Activated CD4-positive, alpha-beta T cell treated with anti-CD3 and anti-CD28 coated beads for 48 hours (primary cell): ENCODE data around the gene ATP9B.
A peak's percentile ranks its signal among the peaks of the same experiment; 100 is the strongest.
"Not testable (repeated sequence)": the region's sequence is repeated elsewhere in the genome, so short reads cannot be mapped to it uniquely, and the experiment has no call there.

Experiments used
- DNase-seq: peaks from one replicate; pipeline ENCODE4 v3.0.0-alpha.2; 2020

The ATP9B gene

DNA sequence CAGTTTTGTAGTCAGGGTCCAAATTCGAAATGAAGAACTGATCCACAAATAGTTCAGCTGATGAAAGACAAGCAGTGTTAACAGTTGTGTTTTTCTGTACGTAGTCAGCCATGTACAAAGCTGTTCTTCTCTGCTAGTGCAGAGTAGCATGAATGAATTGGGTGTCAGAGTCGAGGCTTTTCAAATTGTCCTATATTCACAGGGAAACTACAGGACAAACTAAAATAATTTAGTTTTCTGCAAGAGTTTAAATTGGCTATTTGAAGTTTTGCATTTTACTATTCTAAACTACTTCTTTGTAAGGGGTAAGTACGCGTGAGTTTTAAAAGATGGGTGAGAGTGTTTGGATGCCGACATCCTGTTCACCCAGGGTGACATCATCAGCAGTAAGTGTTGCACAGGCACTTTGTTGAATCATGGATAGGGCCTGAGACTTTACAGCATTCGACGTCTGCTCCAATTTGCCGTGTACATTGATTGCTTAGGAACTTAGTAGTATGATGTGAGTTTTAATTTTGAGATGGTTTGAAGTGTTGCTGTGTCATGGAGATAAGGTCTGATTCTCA lies 179.4 kb downstream of the ATP9B start:
- DNase-seq = no peak

DNA sequence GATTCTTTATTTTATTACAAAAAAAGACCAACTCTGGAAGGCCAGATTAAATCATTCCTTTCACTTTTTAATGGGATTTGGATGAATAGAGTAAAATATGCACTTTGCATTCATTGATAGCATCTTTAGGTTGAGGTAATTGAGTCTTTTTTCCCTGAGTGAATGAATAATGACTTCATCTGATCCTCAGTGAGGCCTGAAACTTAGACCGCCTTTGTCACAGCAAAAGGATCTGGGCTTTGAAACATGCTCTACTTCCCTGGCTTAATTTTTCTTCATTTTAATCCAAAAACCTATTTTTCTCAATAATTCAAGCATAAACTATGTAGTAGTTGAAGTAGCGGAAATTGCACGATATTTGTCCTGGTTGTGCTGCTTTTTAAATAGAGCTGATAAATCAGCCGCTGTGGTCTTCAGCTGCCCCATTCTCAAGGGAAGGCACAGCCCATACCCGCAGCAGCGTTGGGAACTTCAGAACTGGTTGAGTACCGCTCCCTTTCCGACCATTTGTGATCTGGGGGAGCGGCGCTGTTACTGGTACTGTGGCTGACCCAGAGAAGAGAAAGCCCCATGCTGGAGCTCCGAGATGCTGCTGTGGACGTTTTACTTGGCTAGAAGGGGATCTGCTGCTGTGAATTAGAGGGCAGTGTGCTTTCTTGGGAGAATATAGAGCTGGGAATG lies 181.2 kb downstream of the ATP9B start:
- no peak for DNase-seq

DNA sequence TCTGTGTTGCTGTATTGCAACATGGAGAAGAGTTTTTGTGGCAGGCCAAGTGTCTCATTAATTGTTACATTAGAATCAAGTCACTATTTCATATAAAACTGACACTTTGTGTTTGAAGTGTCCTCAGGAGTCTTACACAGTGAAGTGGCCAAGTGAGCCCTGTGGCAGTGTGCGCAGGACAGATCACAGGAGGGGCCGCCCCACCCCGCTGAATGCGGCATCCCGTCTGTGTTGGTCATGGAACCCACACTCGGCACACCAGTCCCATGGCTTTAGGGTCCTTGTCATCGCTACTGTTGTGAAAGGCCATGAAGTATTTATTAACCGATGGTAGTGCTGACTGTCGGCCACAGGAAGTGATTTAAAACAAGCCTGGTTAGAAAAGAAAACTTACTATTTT lies 181.8 kb downstream of the ATP9B start:
- DNase-seq = no peak

DNA sequence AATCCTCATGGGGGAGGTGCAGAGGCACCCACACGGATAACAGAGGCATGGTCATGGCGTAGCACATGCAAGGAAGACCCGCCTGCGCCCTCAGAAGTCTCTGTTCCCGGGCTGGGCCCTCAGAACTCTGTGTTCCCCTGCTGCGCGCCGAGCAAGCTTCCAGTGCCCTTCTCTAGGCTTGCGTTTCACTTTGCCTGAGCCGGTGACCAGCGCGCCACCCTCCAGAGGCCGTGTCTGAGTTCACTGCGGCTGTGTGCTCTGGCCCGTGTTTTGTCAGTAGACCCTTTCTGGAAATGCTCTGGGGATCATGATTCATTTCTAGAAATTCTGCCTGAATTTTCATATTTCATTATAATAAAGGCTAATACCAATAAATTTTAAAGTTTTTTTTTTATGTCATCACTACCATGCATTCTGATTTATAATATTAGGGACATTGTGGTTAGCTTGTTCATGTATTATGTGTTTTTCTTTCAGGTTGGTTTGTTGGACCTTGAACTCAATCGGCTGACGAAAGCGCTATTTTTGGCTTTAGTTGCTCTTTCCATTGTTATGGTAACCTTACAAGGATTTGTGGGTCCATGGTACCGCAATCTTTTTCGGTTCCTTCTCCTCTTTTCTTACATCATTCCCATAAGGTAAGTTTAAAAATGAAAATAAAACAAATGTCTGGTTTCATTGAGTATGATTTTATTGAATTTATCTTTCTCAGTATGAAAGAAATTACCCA lies 183.9 kb downstream of the ATP9B start:
- no peak for DNase-seq

DNA sequence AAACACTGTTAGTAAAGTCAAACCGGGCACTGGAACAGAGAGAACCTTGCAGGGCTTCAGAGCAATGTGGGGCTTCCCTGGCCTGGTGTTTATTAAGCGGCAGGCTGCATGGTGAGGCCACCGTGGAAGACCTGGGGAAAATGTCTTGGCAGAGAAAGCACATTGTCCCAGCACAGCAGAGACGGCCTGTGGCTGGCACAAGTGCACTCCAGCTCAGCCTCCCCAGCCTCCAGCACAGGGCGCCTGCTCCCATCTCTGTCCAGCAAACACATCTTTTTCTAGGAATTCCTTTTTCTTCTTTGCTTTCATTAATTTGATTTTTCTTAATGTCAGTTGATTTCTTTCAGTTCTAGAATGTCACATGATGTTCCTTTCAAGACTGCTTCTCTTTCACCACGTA lies 188.3 kb downstream of the ATP9B start:
- DNase-seq = no peak

DNA sequence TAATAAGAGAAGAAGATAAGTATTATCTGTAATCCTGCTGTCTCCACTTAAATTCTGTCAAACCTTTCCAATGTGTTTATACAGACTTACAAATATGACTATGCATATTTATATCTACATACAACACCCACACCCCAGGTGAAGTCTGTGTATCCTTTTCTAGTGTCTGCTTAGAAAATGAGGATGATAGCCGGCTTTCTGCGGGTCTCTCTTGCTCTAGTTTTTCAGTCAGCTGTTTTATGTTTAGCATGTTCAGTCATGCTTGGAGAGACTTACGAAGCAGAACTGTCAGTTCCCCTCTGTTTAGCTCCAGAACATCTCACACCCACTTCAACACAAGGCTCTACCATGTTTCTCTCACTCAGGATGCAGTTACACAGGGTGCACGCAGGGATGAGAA lies 189.3 kb downstream of the ATP9B start:
- DNase-seq = no peak

DNA sequence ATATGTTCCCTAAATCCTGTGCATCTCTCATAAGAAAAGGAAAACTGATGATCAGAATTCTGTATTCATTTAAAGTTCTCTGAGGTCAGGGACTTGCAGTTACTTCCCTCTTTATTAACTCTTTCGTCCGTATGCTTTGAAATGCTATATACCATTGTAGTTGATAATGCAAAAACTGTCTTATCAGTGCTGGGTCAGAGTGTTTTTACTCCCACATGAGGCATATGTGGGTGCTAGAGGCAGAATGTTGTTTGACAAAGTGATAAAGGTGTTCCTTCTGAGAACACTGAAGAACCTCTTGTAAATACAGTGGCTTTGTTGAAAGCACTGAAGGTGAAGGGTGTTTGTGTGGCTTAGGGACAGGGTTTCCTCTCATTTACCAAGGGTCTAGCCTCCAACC lies 190.0 kb downstream of the ATP9B start:
- DNase-seq = no peak

DNA sequence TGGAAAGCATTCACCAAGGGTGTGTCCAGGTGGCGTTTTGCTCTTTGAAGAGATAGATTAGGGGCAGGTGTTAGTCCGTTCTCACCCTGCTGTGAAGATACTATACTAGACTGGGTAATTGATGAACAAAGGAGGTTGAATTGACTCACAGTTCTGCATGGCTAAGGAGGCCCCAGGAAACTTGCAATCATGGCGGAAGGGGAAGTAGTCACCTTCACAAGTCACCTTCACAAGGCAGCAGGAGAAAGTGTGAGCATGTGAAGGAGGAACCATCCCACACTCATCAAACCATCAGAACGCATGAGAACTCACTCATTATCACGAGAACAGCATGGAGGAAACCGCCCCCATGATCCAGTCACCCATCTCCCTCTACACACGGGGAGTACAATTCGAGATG lies 190.8 kb downstream of the ATP9B start:
- DNase-seq = no peak

DNA sequence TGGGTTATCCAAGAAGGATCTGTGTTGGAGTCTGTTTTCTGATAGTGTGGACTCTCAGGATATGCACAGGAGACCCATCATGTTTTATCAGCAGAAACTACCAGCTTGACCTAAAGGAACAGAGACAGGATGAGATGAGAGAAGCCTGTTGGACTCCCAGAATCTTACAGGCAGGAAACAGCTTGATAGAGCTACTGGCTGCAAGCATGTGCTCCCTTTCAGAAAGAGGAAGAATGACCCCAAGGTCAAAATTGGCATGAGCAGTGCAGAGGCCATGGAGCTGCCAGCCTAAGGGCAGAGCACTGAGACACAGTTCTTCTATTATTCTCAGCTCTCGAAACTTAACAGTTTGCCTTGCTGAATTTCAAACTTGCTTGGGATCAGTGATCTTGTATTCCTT lies 191.3 kb downstream of the ATP9B start:
- no peak for DNase-seq

DNA sequence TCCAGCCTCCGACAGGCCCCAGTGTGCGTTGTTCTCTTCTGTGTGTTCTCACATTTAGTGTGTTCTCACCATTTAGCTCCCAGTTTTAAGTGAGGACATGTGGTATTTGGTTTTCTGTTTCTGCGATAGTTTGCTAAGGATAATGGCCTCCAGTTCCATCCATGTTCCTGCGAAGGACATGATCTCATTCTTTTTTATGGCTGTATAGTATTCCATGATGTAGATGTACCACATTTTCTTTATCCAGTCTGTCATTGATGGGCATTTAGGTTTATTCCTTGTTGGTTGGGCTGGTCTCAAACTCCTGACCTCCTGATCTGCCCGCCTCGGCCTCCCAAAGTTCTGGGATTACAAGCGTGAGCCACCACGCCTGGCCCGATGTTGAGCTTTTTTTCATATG lies 195.9 kb downstream of the ATP9B start:
- not testable (repeated sequence) for DNase-seq

DNA sequence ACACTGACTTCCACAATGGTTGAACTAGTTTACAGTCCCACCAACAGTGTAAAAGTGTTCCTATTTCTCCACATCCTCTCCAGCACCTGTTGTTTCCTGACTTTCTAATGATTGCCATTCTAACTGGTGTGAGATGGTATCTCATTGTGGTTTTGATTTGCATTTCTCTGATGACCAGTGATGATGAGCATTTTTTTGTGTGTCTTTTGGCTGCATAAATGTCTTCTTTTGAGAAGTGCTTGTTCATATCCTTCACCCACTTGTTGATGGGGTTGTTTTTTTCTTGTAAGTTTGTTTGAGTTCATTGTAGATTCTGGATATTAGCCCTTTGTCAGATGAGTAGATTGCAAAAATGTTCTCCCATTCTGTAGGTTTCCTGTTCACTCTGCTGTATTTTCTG lies 202.6 kb downstream of the ATP9B start:
- not testable (repeated sequence) for DNase-seq

DNA sequence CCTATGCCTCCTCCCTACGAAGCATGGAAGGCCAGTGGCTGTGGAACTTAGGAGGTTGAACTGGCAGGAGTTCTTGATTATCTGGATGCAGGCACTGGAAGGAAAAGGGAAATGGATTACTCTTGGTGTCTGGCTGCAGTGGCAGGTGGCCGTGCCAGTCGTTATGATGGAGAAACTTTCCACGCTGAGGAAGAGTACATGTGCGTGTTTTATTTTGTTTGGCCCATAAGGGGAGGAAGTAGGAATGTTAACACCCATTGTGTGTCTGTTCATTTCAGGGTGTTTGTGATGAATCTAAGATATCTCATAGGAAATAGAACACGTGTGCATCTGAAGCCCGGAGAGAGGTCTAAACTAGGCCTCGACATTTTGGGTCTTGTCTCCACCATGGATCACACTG lies 203.7 kb downstream of the ATP9B start:
- no peak for DNase-seq

DNA sequence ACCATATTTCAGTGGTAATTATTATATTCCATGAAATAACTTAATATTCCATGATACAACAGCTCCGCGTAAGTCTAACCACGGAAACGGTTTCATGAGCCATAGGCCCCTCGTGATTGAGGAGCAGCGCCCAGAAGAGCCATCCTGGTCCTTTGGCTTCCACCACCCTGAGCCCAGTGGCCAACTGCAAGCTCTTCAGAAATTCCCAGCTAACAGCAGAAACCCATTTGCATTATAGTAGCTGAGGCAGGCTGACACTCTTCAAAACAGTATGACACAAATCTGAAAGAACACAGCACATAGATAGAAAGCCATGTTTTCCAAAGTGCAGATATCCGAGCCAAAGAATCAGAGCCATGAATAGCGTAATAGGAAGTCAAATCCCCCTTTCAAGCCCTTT lies 205.6 kb downstream of the ATP9B start:
- DNase-seq = no peak

DNA sequence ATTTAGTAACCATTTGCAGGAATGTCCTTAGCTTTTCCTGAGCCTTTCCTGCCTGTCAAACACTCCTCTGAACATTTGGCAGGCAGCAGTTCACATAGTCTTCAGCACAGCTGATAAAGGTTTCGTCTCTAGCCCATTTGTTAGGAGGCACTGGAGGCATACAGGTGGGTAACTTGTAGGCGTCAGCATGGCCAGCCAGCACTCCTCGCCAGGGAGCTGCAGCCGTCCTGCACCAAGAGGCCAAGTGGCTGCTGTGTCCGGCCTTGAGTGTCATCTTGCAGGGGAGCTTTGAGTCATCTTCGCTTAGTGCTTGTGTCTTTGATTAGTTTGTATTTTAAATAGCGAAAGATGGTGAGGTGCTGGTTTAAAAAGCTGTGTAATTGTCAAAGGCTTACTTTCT lies 206.3 kb downstream of the ATP9B start:
- no peak for DNase-seq

DNA sequence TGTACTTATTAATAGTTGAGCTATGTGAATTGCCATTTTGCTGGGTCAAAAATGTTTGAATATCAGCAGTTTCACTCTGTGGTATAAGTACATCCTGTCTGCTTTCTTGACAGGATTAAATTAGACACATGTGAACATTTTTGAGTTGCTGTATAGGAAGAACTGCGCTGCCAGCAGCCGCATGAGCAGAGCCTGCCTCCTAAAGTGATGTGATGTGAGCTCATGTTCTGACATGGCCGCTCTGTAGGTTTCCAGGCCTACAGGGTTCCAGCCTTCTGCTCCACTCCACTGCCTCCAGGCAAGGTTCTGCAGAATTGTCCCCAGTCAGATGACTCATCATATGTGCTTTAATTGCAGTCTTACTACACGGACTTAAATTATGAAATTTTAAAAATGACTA lies 206.8 kb downstream of the ATP9B start:
- peak; percentile 22 for DNase-seq

DNA sequence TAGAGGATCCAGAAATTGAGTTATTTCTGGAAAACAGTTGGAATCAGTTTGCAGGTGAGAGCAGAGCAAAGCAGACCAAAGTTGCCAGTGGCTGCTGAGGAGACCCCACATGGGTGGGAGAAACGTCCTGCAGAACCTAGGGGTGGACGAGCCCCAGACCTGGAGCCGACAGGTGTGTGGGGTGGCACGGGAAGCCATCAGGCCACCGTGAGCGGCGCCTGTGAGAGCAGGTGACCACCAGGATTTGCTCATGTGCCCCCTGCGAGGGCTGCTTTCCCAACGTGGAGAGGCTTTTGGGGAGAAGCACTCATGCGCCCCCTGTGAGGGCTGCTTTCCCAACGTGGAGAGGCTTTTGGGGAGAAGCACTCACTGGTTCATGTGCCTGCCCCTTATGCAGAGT lies 209.7 kb downstream of the ATP9B start:
- DNase-seq = no peak

DNA sequence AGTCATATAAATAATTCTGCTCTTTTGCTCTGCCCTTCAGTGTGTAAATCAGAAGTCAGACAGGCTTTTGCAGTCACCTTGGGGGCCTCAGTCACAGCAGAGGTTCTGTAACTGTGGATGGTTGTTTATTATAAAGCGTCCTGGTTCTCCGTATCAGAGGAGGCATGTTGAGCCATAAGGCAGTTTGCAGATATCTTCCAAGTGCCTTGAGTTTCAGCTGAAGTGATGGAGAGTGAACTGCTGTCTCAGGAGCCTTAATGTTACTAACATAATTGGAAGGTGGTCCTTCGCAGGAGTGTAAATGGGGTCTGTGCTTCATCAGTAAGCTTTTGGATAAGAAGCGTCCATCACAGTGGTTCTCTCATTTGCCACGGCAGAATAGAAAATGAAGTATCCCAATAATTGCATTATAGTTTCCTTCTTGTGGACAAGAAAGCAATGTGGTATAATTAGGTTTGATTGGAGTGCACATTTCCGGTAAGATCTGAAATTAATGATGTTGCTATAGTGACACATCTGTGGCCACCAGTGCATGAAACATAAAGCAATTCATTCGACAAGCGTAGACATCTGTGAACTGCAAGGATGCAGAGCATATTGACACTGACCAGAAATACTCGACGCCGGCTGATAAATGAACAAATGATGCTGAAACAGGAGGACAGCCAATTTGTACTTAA lies 214.1 kb downstream of the ATP9B start:
- no peak for DNase-seq

DNA sequence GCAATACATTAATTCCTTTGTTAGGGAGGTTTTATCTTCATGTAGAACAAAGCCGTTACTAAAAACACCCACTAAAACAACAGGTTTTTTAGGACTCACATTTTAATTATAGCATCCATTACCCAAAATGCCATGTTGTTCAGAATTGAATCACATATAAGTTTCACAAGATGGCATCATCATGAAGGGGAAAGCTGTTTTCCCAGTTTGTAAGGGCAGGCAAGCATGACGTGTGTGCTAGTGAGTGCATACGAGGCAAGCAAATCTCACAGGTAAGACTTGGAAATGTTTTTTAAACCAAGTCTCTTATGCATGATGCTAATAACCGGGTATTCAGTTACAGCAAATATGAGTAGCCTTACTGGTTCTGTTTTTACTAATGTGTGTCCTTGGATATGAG lies 214.7 kb downstream of the ATP9B start:
- DNase-seq = no peak

DNA sequence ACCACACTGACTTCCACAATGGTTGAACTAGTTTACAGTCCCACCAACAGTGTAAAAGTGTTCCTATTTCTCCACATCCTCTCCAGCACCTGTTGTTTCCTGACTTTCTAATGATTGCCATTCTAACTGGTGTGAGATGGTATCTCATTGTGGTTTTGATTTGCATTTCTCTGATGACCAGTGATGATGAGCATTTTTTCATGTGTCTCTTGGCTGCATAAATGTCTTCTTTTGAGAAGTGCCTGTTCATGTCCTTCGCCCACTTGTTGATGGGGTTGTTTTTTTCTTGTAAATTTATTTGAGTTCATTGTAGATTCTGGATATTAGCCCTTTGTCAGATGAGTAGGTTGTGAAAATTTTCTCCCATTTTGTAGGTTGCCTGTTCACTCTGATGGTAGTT lies 216.0 kb downstream of the ATP9B start:
- not testable (repeated sequence) for DNase-seq

DNA sequence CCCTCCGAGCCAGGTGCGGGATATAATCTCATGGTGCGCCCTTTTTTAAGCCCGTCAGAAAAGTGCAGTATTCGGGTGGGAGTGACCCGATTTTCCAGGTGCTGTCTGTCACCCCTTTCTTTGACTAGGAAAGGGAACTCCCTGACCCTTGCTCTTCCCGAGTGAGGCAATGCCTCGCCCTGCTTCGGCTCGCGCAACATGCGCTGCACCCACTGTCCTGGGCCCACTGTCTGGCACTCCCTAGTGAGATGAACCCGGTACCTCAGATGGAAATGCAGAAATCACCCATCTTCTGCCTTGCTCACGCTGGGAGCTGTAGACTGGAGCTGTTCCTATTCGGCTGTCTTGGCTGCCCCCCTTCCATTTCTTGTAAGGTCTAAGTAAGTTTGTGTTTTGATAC lies 221.2 kb downstream of the ATP9B start:
- DNase-seq = not testable (repeated sequence)

DNA sequence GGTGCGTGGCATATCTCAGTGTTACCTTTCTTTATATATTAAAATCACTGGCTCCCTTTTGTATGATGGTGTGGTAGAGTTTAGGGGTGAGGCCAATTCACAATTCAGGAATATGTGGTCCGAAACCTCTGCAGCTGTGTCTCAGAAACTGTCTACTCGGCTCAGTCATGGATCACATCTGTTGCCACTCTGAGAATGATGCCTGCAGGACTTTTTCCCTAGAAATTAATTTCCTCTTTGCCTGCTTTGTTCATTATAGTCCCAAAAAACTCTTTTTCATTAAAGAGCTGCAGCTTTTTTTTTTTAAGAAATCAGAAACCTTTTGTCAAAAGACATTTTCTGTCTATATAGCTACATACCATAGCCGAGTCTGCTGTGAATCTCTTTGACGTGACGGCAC lies 221.7 kb downstream of the ATP9B start:
- no peak for DNase-seq

DNA sequence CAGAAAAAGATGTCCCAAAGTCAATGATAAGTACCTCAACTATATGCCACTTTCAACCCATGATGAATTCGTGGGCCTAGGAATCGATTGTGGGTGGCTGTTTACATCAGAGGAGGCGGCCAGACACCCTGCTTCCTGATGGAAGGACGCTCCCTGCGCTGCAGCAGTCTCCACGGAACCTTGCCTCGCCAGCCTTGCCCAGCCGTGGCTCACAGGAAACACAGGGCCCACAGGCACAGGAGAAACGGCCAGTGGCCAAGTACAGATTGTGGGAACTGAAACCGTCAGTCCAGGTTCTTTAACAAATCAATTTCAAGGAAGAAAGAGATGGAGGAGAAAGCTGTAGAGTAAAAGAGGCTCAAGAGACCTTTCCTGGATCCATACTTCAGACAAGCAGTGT lies 225.0 kb downstream of the ATP9B start:
- DNase-seq = no peak

DNA sequence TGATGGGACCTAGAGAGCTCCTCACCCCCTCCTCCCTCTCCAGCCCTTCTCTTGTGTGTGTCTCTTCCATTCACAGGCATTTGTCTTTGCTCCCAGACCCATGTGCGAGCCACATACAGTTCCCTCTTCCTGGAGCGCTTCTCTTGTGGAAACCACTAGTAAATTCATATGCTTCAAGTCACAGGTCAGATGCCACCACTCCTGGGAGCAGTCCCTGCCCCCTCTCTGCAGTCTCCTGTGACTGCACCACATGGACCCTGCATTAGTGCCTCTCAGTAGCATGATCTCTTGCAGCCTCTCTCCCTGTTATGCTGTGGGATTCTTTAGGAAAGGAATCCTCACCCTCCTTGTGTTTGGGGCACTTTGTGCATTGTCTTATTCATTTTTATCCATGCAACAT lies 230.1 kb downstream of the ATP9B start:
- DNase-seq = no peak

DNA sequence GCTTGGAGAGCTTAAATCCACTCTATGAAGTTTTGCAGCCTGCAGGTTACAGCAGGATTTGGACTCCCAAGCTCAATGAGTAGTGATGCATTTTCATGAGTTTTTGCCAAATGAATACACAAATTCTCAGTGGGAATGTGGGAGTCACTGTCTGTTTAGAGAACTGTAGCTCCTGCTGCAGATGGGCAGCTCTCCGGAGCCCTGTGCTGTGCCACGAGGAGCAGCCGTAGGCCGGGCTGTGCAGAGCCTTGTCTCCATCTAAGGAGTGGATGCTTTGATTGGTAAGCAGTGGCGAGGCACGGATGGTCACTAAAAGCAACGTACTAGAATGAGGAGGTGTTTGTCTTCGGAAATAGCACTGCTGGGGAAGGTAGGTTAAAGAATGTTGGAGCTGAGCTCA lies 230.5 kb downstream of the ATP9B start:
- no peak for DNase-seq
